Measurements from ENCODE around the gene TPR.

The TPR gene

GRCh38 chr1:186308264-186309060 lies 66.6 kb downstream of the TPR start:
- H3K27ac ChIP-seq (ENCODE audit: low read depth, low read length) = no peak overlapping the region
- TF ChIP-seq EZH2phosphoT487 (IDR thresholded peaks at IDR 0.05; ENCODE audit: borderline replicate concordance, low read length) = no peak
- H3K79me2 ChIP-seq (ENCODE audit: control insufficient read depth, low read length) = no peaks in the 10 kb centered on the region

DNA sequence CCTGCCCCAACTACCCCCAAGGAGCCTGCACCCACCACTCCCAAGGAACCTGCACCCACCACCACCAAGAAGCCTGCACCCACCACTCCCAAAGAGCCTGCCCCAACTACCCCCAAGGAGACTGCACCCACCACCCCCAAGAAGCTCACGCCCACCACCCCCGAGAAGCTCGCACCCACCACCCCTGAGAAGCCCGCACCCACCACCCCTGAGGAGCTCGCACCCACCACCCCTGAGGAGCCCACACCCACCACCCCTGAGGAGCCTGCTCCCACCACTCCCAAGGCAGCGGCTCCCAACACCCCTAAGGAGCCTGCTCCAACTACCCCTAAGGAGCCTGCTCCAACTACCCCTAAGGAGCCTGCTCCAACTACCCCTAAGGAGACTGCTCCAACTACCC lies 67.6 kb downstream of the TPR start:
- H3F3A ChIP-seq (ENCODE audit: control insufficient read depth, insufficient read depth) = 0 out of 2 replicates have a peak, but pooled peaks cover 4% of the 10 kb centered on the region
- no peaks in the 10 kb centered on the region for H3K79me2 ChIP-seq (ENCODE audit: control insufficient read depth, low read length)

More at GRCh38 chr1:186308264-186309060, 66.6 kb downstream of the TPR start:
- Histone ChIP-seq H3K36me3 (ENCODE audit: control insufficient read depth, low read length) (peaks cover 21% of the 10 kb centered on the region), H3K27me3 (ENCODE audit: control insufficient read depth, low read length) (peaks cover 3% of the 10 kb centered on the region; the same call in 1 of the 2 replicates), H3F3A (ENCODE audit: control insufficient read depth, insufficient read depth) (0 out of 2 replicates have a peak, but pooled peaks cover 4% of the 10 kb centered on the region), H3K4me1 (ENCODE audit: control insufficient read depth, low read length) (peaks cover 4% of the 10 kb centered on the region; the same call in 1 of the 2 replicates), H3K9me3 (ENCODE audit: control insufficient read depth, insufficient read depth, low read length) (no peaks in the 10 kb centered on the region), H3K4me3 (ENCODE audit: low read length) (no peak overlapping the region), H3K9me2 (replicated peaks; ENCODE audit: control insufficient read depth, low read length) (no peaks in the 10 kb centered on the region), H3K4me2 (ENCODE audit: low read length) (no peak overlapping the region), H4K20me1 (ENCODE audit: control insufficient read depth, insufficient read depth, low read depth, low read length) (no peaks in the 10 kb centered on the region)

GRCh38 chr1:186306533-186306932 lies 68.5 kb downstream of the TPR start:
- Histone ChIP-seq H3K27ac (ENCODE audit: low read depth, low read length) (no peak overlapping the region), H3K79me2 (ENCODE audit: control insufficient read depth, low read length) (no peaks in the 10 kb centered on the region), H4K20me1 (ENCODE audit: control insufficient read depth, insufficient read depth, low read depth, low read length) (no peaks in the 10 kb centered on the region), H3K36me3 (ENCODE audit: control insufficient read depth, low read length) (peaks cover 4% of the 10 kb centered on the region), H3K9me2 (replicated peaks; ENCODE audit: control insufficient read depth, low read length) (no peaks in the 10 kb centered on the region), H3K27me3 (ENCODE audit: control insufficient read depth, low read length) (peaks cover 10% of the 10 kb centered on the region), H3F3A (ENCODE audit: control insufficient read depth, insufficient read depth) (0 out of 2 replicates have a peak, but pooled peaks cover 4% of the 10 kb centered on the region), H3K9me3 (ENCODE audit: control insufficient read depth, insufficient read depth, low read length) (no peaks in the 10 kb centered on the region), H3K4me3 (ENCODE audit: low read length) (no peak overlapping the region), H3K4me2 (ENCODE audit: low read length) (no peak overlapping the region), H3K4me1 (ENCODE audit: control insufficient read depth, low read length) (peaks cover 4% of the 10 kb centered on the region; the same call in 1 of the 2 replicates)
- TF ChIP-seq, protein P1, sequence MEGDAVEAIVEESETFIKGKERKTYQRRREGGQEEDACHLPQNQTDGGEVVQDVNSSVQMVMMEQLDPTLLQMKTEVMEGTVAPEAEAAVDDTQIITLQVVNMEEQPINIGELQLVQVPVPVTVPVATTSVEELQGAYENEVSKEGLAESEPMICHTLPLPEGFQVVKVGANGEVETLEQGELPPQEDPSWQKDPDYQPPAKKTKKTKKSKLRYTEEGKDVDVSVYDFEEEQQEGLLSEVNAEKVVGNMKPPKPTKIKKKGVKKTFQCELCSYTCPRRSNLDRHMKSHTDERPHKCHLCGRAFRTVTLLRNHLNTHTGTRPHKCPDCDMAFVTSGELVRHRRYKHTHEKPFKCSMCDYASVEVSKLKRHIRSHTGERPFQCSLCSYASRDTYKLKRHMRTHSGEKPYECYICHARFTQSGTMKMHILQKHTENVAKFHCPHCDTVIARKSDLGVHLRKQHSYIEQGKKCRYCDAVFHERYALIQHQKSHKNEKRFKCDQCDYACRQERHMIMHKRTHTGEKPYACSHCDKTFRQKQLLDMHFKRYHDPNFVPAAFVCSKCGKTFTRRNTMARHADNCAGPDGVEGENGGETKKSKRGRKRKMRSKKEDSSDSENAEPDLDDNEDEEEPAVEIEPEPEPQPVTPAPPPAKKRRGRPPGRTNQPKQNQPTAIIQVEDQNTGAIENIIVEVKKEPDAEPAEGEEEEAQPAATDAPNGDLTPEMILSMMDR (IDR thresholded peaks at IDR 0.05; ENCODE audit: low read depth, low read length, poor library complexity, severe bottlenecking) = no peak
- TF ChIP-seq EZH2phosphoT487 (IDR thresholded peaks at IDR 0.05; ENCODE audit: borderline replicate concordance, low read length) = no peak

More for the DNA sequence above, 67.6 kb downstream of the TPR start:
- H3K27ac ChIP-seq (ENCODE audit: low read depth, low read length) = no peak overlapping the region
- H3K9me3 ChIP-seq (ENCODE audit: control insufficient read depth, insufficient read depth, low read length) = no peaks in the 10 kb centered on the region
- H3K4me1 ChIP-seq (ENCODE audit: control insufficient read depth, low read length) = peaks cover 4% of the 10 kb centered on the region; the same call in 1 of the 2 replicates
- no peak overlapping the region for H3K4me2 ChIP-seq (ENCODE audit: low read length)
- H3K36me3 ChIP-seq (ENCODE audit: control insufficient read depth, low read length) = peaks cover 11% of the 10 kb centered on the region
- no peak for TF ChIP-seq EZH2phosphoT487 (IDR thresholded peaks at IDR 0.05; ENCODE audit: borderline replicate concordance, low read length)
- TF ChIP-seq, protein P1 (IDR thresholded peaks at IDR 0.05; ENCODE audit: low read depth, low read length, poor library complexity, severe bottlenecking) = no peak
- H4K20me1 ChIP-seq (ENCODE audit: control insufficient read depth, insufficient read depth, low read depth, low read length) = no peaks in the 10 kb centered on the region
- H3K9me2 ChIP-seq (replicated peaks; ENCODE audit: control insufficient read depth, low read length) = no peaks in the 10 kb centered on the region
- peaks cover 6% of the 10 kb centered on the region for H3K27me3 ChIP-seq (ENCODE audit: control insufficient read depth, low read length)
- H3K4me3 ChIP-seq (ENCODE audit: low read length) = no peak overlapping the region

Measured in DOHH2 (cell line).